Prostate gland (tissue), 2 donors: ENCODE data around the gene GTF2IRD1.

Experiments
- POLR2A ChIP-seq: fragments of 450-650 bp; IDR thresholded peaks from one replicate; pipeline ENCODE4 v1.6.1; 2016; ENCODE audit warnings: antibody characterized with exemption, mild to moderate bottlenecking
- POLR2AphosphoS5 ChIP-seq: sonication (generic); formaldehyde crosslinking; IDR thresholded peaks from one replicate; pipeline ENCODE4 v1.6.1; 2017; ENCODE audit warnings: antibody characterized with exemption
- TF ChIP-seq, protein P1 (sequence below), 4 experiments: fragments of 200-600 bp in 2 of 4; fragments of 450-650 bp in 2 of 4; sonication (generic) in 2 of 4; IDR thresholded peaks; 1 replicate in 3 of 4; 2 replicates in 1 of 4; pipeline ENCODE4 v1.5.1; 2016 to 2019; ENCODE audit warnings: antibody characterized with exemption in 4 of 4, mild to moderate bottlenecking in 2 of 4, moderate library complexity in 2 of 4

- TF ChIP-seq, protein P1, sequence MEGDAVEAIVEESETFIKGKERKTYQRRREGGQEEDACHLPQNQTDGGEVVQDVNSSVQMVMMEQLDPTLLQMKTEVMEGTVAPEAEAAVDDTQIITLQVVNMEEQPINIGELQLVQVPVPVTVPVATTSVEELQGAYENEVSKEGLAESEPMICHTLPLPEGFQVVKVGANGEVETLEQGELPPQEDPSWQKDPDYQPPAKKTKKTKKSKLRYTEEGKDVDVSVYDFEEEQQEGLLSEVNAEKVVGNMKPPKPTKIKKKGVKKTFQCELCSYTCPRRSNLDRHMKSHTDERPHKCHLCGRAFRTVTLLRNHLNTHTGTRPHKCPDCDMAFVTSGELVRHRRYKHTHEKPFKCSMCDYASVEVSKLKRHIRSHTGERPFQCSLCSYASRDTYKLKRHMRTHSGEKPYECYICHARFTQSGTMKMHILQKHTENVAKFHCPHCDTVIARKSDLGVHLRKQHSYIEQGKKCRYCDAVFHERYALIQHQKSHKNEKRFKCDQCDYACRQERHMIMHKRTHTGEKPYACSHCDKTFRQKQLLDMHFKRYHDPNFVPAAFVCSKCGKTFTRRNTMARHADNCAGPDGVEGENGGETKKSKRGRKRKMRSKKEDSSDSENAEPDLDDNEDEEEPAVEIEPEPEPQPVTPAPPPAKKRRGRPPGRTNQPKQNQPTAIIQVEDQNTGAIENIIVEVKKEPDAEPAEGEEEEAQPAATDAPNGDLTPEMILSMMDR (IDR thresholded peaks at IDR 0.05) = no peak
- TF ChIP-seq POLR2A (no peak), POLR2AphosphoS5 (no peak)
These were observed 144.9 kb downstream of the GTF2IRD1 start for GRCh38 chr7:74598558-74598957.
